Hepatocyte (in vitro differentiated cells): ENCODE results near the gene IMP3. TPM values are rescaled to one million over a fixed set of nuclear protein-coding genes. Genes with fewer than 3 reads are reported as not detected.
A peak's percentile ranks its signal among the peaks of the same experiment; 100 is the strongest.
"Not testable (repeated sequence)": the region's sequence is repeated elsewhere in the genome, so short reads cannot be mapped to it uniquely, and the experiment has no call there.

ENCODE experiments used
- DNase-seq: peaks from one replicate; pipeline ENCODE4 v3.0.0-alpha.2; 2016; ENCODE audit warnings: low spot score
- H2AFZ ChIP-seq: fragments of 200-600 bp; sonication (generic); 2 replicates; pipeline ENCODE4 v1.6.0; 2016; ENCODE audit warnings: antibody characterized with exemption, mild to moderate bottlenecking
- H3K27ac ChIP-seq: fragments of 200-600 bp; sonication (generic); 2 replicates; pipeline ENCODE4 v1.5.1; 2016; ENCODE audit warnings: mild to moderate bottlenecking
- H3K27me3 ChIP-seq: fragments of 200-600 bp; sonication (generic); 2 replicates; pipeline ENCODE4 v1.6.1; 2016
- H3K36me3 ChIP-seq: fragments of 200-600 bp; sonication (generic); replicated peaks from 2 replicates; pipeline ENCODE4 v1.5.1; 2016; ENCODE audit warnings: low read depth; ENCODE audit not compliant: insufficient read depth
- H3K4me1 ChIP-seq: fragments of 200-600 bp; sonication (generic); 2 replicates; pipeline ENCODE4 v1.5.1; 2016; ENCODE audit warnings: mild to moderate bottlenecking, moderate library complexity; ENCODE audit not compliant: insufficient read depth
- H3K4me2 ChIP-seq: fragments of 200-600 bp; sonication (generic); 2 replicates; pipeline ENCODE4 v1.6.0; 2016
- H3K4me3 ChIP-seq: fragments of 200-600 bp; sonication (generic); 2 replicates; pipeline ENCODE4 v1.5.1; 2016; ENCODE audit warnings: mild to moderate bottlenecking
- H3K79me2 ChIP-seq: fragments of 200-600 bp; sonication (generic); 2 replicates; pipeline ENCODE4 v1.6.0; 2017; ENCODE audit warnings: mild to moderate bottlenecking
- H3K9me2 ChIP-seq: fragments of 200-600 bp; sonication (generic); replicated peaks from 2 replicates; pipeline ENCODE4 v1.6.0; 2017; ENCODE audit warnings: mild to moderate bottlenecking; ENCODE audit not compliant: insufficient read depth
- H3K9me3 ChIP-seq: fragments of 200-600 bp; sonication (generic); 2 replicates; pipeline ENCODE4 v1.5.1; 2016; ENCODE audit warnings: low read depth, mild to moderate bottlenecking
- H4K20me1 ChIP-seq: fragments of 200-600 bp; sonication (generic); 2 replicates; pipeline ENCODE4 v1.6.0; 2016; ENCODE audit warnings: mild to moderate bottlenecking; ENCODE audit not compliant: insufficient read depth, poor library complexity, severe bottlenecking
- CTCF ChIP-seq: fragments of 200-600 bp; sonication (generic); IDR thresholded peaks from 2 replicates; pipeline ENCODE4 v1.5.1; 2016; ENCODE audit warnings: antibody characterized with exemption, mild to moderate bottlenecking; ENCODE audit not compliant: poor library complexity
- EZH2 ChIP-seq: fragments of 200-600 bp; sonication (generic); IDR thresholded peaks from 2 replicates; pipeline ENCODE4 v1.6.1; 2016; ENCODE audit warnings: antibody characterized with exemption, mild to moderate bottlenecking, borderline replicate concordance
- EZH2phosphoT487 ChIP-seq: fragments of 200-600 bp; sonication (generic); IDR thresholded peaks from one replicate; pipeline ENCODE4 v1.6.1; 2018; ENCODE audit warnings: antibody characterized with exemption, mild to moderate bottlenecking, low read depth, moderate library complexity; ENCODE audit not compliant: unreplicated experiment, severe bottlenecking
- WGBS: methylation state at CpG from one replicate; pipeline ENCODE4 v1.1.6; 2016; ENCODE audit warnings: low lambda C conversion rate; ENCODE audit errors: missing lambda C conversion rate; 5-methylcytosine and 5-hydroxymethylcytosine counted together
- polyA plus RNA-seq: library from polyadenylated mRNA; unstranded; fragments of >200 nt; fragmentation: Nextera tagmentation; extraction: Ambion mirVana; gene quantifications from 2 replicates; pipeline ENCODE4 v1.2.1, GENCODE V29; 2016
- total RNA-seq: library from RNA; depleted of rRNA; stranded (reverse); fragments of >200 nt; gene quantifications from 2 replicates; pipeline ENCODE4 v1.2.3, GENCODE V29; 2014

Gene IMP3
- total and polyA plus RNA-seq, 2 experiments from 2014 or later: 144 to 155 TPM

- no peak overlapping the region for H3K4me3 ChIP-seq
- H4K20me1 ChIP-seq: no peaks in the 10 kb centered on the region
- no peaks in the 10 kb centered on the region for H3K27me3 ChIP-seq
- no peaks in the 10 kb centered on the region for H3K9me3 ChIP-seq
- H3K4me2 ChIP-seq: no peak overlapping the region
- peaks cover 4% of the 10 kb centered on the region for H3K4me1 ChIP-seq
- H3K36me3 ChIP-seq: no peaks in the 10 kb centered on the region
- TF ChIP-seq EZH2 (no peak), CTCF (no peak), EZH2phosphoT487 (no peak)
- 89% methylated on average over 10 of the region's 10 CpGs for WGBS
- no peaks in the 10 kb centered on the region for H3K79me2 ChIP-seq
- H3K27ac ChIP-seq: no peak overlapping the region
- H2AFZ ChIP-seq: no peak overlapping the region
- DNase-seq: no peak
- H3K9me2 ChIP-seq: no peaks in the 10 kb centered on the region
Measured at GRCh38 chr15:75684648-75685047, 44.6 kb upstream of the IMP3 start.

GRCh38 chr15:75683646-75684312 lies 43.8 kb upstream of the IMP3 start:
- H3K4me2 ChIP-seq: peak overlapping the region; percentile 63
- not testable (repeated sequence) for H3K4me1 ChIP-seq
- peak; percentile 81 for DNase-seq

GRCh38 chr15:75682181-75683135 lies 42.4 kb upstream of the IMP3 start:
- no peak overlapping the region for H3K27ac ChIP-seq
- H2AFZ ChIP-seq: no peak overlapping the region
- no peaks in the 10 kb centered on the region for H3K79me2 ChIP-seq
- 92% methylated on average over 38 of the region's 40 CpGs for WGBS
- no peak overlapping the region for H3K4me2 ChIP-seq
- no peak overlapping the region for H3K4me3 ChIP-seq
- DNase-seq: no peak
- no peaks in the 10 kb centered on the region for H3K9me2 ChIP-seq
- H3K4me1 ChIP-seq: peaks cover 9% of the 10 kb centered on the region
- no peaks in the 10 kb centered on the region for H3K9me3 ChIP-seq
- TF ChIP-seq EZH2 (no peak), EZH2phosphoT487 (no peak), CTCF (no peak)
- H4K20me1 ChIP-seq: no peaks in the 10 kb centered on the region
- no peaks in the 10 kb centered on the region for H3K27me3 ChIP-seq
- no peaks in the 10 kb centered on the region for H3K36me3 ChIP-seq

More at GRCh38 chr15:75683646-75684312, 43.8 kb upstream of the IMP3 start:
- H3K27ac ChIP-seq, H2AFZ ChIP-seq, H3K9me3 ChIP-seq, H3K4me3 ChIP-seq, H4K20me1 ChIP-seq, H3K9me2 ChIP-seq, H3K79me2 ChIP-seq, H3K27me3 ChIP-seq, H3K36me3 ChIP-seq: not testable (repeated sequence)
- TF ChIP-seq CTCF: peak; percentile 88
- 42% methylated on average over 8 of the region's 14 CpGs for WGBS
